GM18508 (cell line): ENCODE data around the gene MACROH2A1.
"Not testable (repeated sequence)": the region's sequence is repeated elsewhere in the genome, so short reads cannot be mapped to it uniquely, and the experiment has no call there.

Source experiments
- ATAC-seq: cut with Tn5 transposase; IDR thresholded peaks from one replicate; pipeline ENCODE4 v1.9.1; 2021; ENCODE audit warnings: moderate number of reproducible peaks; ENCODE audit not compliant: insufficient read depth, unreplicated experiment

MACROH2A1 gene

DNA sequence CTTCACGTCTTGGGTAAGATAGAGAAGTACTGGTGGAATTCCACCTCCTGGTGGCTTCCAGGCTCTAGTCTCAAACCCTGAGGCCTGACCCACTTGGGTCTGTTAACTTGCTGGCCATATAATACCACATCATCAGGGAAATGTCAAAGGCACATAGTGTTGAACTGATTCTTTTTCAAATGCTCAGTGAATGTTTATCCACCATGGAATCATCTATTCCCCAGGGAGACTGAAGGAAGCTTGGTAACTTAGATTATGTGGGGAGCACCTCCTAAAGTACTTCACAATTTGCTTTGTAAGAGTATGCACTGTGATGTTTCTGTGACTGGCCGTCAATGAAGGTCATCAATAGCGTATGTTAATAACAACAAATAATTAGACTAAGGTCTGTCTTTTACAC is 16.1 kb downstream of the MACROH2A1 start:
- ATAC-seq = no peak

DNA sequence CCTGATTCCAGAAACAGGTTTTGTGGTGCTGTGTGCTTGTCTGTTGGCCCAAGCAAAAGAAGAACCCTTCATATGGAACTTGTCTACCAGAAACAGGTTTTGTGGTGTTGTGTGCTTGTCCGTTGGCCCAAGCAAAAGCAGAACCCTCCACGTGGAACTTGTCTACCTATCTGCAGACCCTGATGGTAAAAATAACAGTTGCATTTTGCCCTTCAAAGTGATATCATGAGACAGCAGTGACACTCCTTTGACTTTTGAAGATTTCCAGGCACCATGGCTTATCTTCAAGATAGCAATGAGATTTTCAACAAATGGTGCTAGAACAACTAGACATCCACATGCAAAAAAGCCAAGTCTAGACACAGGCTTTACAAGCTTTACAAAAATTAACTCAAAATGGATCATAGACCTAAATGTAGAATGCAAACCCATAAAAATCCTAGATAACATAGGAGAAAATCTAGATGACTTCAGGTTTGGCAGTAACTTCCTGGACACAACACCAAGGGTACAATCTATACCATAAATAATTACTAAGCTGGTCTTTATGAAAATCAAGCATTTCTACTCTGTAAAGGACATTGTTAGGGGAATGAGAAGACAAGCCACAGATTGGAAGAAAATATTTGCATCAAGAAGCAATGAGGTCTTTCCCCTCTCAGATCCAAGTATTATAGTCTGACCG is 16.8 kb downstream of the MACROH2A1 start:
- no peak for ATAC-seq

DNA sequence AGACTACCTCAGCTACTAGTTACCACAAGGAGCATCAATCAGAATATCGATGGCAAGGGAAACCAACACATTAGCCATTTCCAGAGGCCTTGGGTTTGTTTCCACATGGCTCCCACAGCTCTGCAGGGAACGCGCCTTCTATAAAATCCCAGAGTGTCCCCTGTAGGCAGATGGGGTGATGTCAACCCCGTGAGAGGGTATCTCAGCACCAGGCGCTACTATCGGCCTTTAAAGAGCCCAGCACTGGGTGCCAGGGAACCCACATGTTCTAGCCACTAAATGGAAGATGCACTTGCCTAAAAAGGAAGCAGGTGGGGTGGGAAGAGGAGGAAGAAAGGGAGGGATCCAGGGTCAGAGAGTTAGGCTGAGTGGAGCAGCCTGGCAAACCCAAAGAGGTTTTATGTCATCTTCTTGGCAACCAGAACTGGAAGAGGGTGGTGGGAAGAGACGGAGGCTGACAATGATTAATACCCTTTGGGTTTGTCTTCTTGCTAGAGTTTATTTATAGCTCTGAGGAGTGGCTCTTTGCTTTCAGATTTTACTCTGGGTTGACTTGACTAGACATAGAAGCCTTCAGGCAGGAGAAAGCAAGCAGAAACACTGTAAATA is 19.9 kb downstream of the MACROH2A1 start:
- ATAC-seq = no peak

DNA sequence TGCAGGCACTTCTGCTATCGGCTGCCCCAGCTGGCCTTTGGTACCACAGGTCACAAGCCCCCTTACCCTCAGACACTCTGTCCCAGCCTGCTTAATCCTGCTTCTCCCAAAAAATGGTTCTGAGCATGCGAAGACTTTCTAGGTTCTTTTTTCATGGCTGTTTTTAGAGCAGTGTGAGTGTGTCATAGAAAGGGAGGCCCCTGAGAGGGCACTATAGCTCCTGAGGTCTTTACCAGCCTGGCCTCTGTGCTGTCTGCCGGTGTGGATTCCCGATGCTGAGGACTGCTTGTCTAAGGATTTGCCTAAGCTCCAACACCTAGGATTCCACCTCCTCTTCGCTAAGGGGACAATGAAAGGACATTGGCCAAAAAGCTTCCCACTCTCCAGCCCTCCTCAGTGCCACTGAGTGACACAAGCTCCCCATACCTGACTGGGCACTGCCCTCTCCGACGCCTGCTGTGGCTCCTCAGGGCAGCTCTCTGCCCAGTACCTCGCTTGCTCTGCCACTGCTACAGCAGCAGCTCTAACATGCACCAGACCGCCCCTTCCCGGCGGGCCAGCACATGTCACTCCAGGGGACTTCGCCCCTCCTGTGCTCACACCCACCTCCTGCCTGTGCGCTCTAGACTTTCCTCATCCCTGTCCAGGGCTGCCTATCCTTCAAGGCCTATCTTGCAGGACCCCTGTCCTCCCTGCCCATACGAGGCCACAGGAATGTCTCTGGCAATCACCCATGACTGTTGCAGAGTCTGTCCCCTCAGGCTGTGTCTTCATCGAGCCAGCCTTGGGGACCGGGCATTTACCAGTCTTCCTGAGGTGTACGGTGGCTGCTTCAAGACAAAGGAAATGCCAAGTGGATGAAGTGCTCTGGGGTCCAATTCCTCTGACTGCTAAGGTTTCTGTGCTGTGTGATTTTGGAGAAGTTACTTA is 21.0 kb downstream of the MACROH2A1 start:
- ATAC-seq = no peak

DNA sequence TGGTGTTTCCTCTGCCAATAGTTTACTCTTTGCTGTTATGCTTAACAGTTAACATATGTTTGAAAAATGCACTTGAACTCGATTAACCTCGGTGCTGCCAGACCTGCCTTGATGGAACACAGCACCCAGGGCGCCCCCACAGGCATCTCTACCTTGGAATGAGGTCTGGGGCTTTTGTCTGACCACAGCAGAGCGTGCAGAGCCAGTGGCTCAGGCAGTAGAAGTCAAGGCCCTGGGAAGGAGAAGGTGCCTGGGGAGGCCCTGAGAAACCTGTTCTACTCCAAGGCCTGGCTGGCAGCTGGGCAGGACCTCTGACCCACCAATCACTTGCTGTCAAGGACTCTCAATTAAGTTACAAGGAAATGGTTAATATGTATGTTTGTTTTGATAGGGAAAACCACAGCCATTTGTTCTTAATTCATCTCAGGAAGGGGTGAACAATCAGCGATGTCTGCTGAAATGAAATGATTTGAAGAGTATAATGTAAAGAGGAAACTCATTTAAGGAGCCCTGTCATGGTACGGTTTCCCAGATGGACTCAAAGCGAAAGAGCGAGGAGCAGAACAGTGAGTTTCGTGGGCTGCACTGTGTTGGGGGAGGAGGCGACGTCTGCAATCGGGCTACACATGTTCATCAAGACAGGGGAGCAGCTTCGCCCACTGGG is 21.9 kb downstream of the MACROH2A1 start:
- ATAC-seq = peak; percentile 53

DNA sequence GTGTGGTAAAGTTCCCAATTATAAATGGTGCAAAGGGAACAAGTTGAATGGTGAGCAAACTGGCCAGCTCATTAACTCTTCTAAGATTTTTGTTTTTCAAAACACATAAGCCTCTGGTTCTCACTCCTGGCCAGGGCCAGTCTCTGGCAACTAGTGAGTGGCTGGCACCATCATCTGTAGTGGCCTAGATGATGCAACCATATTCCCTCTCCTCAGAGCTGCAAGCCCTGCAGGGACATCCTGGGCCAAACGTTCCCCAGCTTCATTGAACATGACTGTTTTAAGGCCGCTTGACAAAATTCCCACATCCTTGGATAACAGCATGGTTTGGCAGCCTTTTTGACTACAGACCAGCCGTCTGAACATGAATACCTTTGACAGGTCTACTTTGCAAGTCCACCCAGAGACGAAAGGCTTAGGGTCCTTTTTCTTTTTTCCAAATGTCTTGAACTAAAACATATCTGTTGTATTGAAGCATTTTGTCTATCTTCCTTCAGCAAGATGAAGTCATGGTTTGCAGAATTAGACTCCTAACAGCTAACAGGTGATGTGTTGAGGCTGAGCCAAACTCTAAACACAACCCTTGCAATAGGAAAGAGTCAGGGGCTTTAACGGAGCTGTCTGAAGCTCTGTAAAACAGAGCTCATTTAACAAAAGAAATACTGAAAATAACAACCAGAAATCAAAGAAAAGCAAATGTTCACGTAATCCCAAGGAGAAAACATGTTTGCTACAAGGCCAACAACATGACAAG is 23.8 kb downstream of the MACROH2A1 start:
- ATAC-seq = no peak

DNA sequence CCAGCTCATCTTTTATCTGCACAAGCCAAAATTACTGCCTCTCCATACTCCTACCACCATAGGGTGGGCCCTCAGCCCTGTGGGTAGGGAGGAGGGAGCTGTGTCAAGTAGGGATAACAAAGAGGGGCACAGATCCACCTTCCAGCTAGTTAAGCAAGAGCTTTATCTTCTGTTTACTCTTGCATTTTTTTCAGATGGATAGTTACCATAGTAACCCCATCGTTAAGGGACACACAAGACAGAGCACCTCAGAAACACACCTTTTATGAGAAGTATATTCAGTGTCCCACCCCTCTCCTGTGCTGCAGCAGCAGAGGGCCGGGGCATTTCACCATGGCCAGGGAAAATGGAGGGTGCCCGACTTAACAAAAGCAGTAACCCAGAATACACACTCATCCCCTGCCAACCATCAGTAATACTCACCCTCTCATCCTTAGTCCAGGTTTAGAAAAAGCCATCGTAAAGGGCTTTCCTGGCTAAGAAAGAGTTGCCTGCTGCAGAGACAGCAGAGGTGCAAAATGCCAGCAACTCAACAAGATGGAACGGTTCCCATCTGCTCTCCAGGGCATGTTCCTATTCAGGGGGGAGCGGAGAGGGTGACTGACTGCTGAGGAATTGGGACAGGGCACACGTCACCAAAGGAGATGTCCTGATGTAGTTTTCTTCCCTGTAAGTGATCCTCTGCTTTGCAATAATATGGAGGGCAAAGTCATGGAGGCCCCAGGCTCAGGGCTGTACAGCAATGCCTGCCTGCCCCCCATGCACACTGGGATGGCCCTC is 25.1 kb downstream of the MACROH2A1 start:
- no peak for ATAC-seq

DNA sequence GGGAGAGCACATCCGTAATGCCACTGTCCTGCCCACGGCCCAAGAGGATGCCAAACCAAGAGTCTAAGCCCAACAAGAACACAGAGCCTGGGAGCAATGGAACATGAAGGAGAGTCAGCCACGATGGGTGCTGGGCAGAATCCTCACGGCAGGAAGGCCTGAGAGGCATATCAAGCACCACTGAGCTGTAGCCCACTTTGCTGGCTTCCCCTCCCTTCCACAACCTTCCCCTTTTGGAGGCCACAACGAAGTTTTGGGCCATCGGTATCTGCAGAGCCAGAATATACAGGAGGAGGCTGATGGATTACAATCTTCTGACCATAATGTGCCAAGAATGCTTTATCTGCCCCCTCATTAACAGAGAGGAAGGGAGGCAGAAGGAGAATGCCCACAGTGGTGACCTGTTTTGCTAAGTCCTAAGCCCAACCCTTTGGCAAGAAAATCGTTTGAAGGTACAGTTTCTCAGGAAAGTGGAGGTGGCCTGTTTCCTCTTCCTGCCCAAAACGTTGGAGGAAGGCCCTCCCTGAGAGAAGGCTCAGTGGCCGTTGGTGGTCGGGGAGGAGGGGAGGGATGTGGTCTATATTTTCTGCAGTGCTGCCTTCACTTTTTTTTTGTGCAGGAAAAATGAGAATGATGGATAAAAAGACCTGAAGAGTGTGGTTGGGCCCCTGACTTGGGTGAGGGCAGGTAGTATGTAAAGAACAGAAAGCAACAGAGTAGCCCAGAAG is 26.2 kb downstream of the MACROH2A1 start:
- no peak for ATAC-seq

DNA sequence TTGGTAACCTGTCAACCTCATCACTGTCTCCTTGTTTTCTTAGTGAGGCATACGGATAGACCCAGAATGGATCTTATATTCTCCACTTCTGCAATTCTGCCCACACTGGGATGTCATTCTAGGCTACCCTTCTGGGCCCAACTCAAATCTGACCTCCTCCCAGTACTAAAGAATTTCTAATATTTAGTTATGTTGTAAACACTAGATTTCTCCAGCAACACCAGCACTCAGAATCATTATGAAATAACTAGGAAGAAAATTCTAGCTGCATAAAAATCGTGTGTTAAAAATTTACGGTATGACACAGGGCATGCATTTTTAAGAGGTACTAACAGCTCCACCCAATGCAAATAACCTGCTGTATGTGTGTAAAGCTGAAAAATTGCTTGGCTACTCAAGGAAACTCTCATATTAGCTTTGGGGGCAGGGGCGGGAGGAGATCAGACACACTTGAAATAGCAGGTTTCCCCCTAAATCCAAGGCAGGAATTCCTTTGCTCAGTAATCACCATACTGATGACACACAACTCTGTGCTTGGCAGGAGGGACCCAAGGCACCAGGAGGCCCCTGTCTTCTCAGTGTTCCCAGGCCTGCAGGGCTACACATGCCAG is 27.3 kb downstream of the MACROH2A1 start:
- ATAC-seq = no peak

DNA sequence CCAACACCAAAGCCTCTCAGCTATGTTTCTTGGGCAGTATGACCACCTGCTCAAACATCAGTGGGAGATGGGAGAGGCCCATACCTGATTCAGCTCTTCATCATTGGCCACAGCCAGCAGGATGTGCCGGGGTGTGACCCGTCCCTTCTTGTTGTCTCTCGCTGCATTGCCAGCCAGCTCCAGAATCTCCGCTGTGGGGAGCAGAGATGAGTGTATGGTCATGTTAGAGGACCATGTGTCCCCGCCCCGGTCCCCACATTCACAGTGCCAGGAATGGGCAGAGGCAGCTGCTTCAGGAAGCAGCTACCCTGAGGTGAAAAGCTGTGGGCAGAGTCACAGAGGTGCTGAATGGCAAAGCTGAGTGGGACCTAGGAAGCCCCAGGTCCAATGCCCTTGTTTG is 29.1 kb downstream of the MACROH2A1 start:
- ATAC-seq = no peak

DNA sequence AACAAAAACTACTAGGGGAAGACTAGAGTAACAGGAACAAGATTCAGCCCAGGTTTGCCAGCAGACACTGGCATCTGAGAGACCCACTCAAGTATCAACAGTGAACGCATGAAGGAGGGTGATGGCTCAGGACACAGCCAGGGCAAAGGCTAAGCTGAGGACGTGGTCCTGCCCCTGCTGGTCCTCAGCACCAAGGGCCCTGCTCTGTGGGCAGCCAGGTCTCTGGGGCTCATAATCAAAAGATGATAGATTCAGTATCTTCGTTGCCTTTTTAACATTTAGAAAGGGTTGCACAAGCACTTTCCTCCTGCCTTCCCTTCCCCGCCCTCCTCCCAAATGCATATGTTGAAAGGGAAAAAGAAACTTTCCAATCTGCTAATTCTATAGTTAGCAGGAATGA is 31.5 kb downstream of the MACROH2A1 start:
- ATAC-seq = no peak

DNA sequence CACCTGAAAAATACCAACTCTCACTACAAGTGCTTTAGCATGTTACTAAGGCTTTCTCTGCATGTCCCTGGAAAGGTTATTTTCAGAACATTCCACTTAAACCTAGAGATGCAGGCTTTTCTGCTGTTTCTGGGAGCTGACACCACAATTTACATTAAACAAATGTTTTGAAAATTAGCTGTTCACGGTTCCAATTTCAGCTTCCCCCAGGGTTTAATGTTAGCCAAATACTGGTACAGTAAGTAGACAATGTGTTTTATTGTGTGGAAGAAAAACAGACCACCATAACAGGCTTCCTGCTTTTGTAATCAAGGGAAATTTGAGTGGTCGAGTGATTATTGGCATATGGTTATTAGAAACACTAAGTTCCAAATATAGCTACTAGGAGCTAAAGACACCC is 32.0 kb downstream of the MACROH2A1 start:
- no peak for ATAC-seq

DNA sequence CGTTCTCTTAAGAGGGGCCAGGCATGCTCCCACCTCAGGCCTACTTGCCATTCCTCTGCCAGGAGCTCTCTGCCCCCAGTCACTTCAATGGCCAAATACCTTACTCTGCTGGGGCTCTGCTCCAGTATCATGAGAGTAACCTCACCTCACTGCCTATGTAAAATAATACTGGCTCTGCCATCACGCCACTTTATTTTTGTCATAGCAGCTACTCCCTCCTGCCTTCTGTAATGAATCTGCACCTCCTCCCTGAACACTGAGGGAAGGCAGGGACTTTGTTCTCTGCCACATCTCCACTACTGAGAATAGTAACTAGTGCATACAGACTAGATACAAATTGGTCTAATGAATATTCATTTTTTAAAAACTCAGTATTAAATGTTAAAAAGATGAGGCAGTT is 33.8 kb downstream of the MACROH2A1 start:
- no peak for ATAC-seq

DNA sequence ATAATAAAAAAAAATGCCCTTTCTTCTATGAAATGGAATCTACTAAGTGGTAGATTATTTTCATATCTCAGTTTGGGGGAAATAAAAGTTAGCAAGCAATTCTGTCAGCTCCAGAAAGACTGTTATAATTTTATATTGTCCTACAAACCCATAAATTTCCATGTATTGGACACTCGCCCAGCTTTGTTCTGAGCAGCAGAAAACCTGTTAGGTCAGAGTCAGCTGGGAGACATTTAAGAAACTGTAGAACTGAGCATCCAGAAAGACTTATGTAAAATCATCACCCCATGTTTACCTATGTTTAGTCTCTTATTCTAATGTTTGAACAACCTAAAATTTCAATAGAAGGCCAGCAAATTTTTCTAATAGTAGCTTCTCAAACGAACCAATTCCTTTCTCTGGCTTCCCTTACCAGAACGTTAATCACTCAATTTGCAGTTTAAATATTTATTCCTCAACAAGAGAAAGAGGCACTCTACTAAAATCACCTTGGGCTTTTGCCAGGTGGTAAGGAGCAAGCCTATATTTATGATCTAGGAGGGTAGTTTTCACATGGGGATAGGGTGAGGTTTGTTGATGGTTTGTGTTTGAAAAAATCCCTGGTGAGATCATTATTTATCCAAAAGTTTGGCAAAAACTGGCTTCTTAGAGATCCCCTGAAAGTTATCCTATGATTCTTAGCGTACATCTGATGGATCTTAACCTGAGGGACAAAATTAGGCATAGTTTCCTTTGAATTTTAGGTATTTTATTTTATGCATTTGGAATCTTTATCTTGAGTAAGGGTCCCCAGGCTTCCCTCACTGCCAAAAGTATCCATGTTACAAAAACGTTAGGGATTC is 34.4 kb downstream of the MACROH2A1 start:
- ATAC-seq = no peak

DNA sequence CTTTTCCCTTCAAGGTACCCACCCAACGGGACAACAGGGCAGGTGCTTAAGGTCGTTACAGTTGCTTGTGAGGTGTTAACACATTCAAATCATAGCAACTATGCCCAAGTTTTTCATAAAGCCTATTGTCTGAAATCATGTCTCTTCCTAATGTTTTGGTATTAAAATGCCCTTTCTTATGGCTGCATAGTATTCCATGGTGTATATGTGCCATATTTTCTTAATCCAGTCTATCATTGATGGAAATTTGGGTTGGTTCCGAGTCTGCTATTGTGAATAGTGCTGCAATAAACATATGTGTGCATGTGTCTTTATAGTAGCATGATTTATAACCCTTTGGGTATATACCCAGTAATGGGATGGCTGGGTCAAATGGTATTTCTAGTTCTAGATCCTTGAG is 35.7 kb downstream of the MACROH2A1 start:
- not testable (repeated sequence) for ATAC-seq

DNA sequence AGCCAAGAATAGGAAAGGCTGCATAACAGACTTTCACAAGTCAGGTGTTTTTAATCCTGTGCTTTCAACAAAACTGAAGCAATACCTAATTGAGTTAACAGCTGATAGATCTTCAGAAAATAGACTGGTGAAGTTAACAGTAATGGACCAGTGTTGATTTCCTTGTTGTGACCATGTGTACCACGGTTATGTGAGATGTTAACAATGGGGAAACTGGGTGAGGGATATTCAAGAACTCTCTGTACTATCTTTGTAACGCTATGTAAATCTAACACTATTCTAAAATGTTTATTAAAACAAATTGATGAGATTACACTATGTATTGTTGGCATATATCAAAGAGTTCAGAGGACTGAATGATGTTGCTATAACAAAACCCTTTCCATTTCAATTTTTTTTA is 36.9 kb downstream of the MACROH2A1 start:
- ATAC-seq = no peak
